ENCODE measurements around the gene BBIP1.
"Not testable (repeated sequence)": the region's sequence is repeated elsewhere in the genome, so short reads cannot be mapped to it uniquely, and the experiment has no call there.

BBIP1 gene

GRCh38 chr10:110923856-110924493 is 5.0 kb upstream of the BBIP1 start:
- no peak for DNase-seq (ENCODE audit: low read depth, low spot score)

GRCh38 chr10:110919971-110920881 is 1.2 kb upstream of the BBIP1 start:
- DNase-seq (ENCODE audit: low read depth, low spot score) = peak; percentile 70

GRCh38 chr10:110919349-110919931 is 460 bp upstream of the BBIP1 start, which contains the start of gene SHOC2:
SHOC2 (plus strand) TSS chr10:110919604; CDS start chr10:110964359, 44,755 bp downstream.
- no peak for DNase-seq (ENCODE audit: low read depth, low spot score)

- DNase-seq (ENCODE audit: low read depth, low spot score) = peak; percentile 98
Observed at GRCh38 chr10:110918269-110918642, 724 bp downstream of the BBIP1 start.

GRCh38 chr10:110916554-110917346 is 2.2 kb downstream of the BBIP1 start:
- DNase-seq (ENCODE audit: low read depth, low spot score) = no peak

- DNase-seq (ENCODE audit: low read depth, low spot score) = not testable (repeated sequence)
Observed at GRCh38 chr10:110915600-110915999, 3.4 kb downstream of the BBIP1 start.

GRCh38 chr10:110915035-110915434 is 3.9 kb downstream of the BBIP1 start:
- no peak for DNase-seq (ENCODE audit: low read depth, low spot score)

GRCh38 chr10:110914431-110914830 is 4.5 kb downstream of the BBIP1 start:
- DNase-seq (ENCODE audit: low read depth, low spot score) = no peak

GRCh38 chr10:110912374-110912773 is 6.6 kb downstream of the BBIP1 start:
- DNase-seq (ENCODE audit: low read depth, low spot score) = no peak

GRCh38 chr10:110910138-110910537 is 8.8 kb downstream of the BBIP1 start:
- DNase-seq (ENCODE audit: low read depth, low spot score) = no peak

GRCh38 chr10:110903280-110904278 is 15.4 kb downstream of the BBIP1 start:
- no peak for DNase-seq (ENCODE audit: low read depth, low spot score)

- no peak for DNase-seq (ENCODE audit: low read depth, low spot score)
Observed at GRCh38 chr10:110901954-110902819, 16.8 kb downstream of the BBIP1 start.

GRCh38 chr10:110900983-110901382 is 18.0 kb downstream of the BBIP1 start:
- no peak for DNase-seq (ENCODE audit: low read depth, low spot score)

- DNase-seq (ENCODE audit: low read depth, low spot score) = no peak
Observed at GRCh38 chr10:110898391-110898790, 20.6 kb downstream of the BBIP1 start.

- DNase-seq (ENCODE audit: low read depth, low spot score) = no peak
Observed at GRCh38 chr10:110897184-110897583, 21.8 kb downstream of the BBIP1 start.

GRCh38 chr10:110893559-110894179 is 25.3 kb downstream of the BBIP1 start:
- DNase-seq (ENCODE audit: low read depth, low spot score) = no peak

GRCh38 chr10:110892602-110893288 is 26.2 kb downstream of the BBIP1 start:
- DNase-seq (ENCODE audit: low read depth, low spot score) = no peak

GRCh38 chr10:110887560-110887959 is 31.4 kb downstream of the BBIP1 start:
- DNase-seq (ENCODE audit: low read depth, low spot score) = no peak

Data from ELF-1 (cell line).